HG02759 (cell line): Measurements from ENCODE around the gene RBM48.
"Not testable (repeated sequence)": the region's sequence is repeated elsewhere in the genome, so short reads cannot be mapped to it uniquely, and the experiment has no call there.

Source experiments
- ATAC-seq: cut with Tn5 transposase; IDR thresholded peaks from one replicate; pipeline ENCODE4 v1.9.1; 2021; ENCODE audit warnings: mild to moderate bottlenecking, moderate library complexity; ENCODE audit not compliant: unreplicated experiment

RBM48 gene

DNA sequence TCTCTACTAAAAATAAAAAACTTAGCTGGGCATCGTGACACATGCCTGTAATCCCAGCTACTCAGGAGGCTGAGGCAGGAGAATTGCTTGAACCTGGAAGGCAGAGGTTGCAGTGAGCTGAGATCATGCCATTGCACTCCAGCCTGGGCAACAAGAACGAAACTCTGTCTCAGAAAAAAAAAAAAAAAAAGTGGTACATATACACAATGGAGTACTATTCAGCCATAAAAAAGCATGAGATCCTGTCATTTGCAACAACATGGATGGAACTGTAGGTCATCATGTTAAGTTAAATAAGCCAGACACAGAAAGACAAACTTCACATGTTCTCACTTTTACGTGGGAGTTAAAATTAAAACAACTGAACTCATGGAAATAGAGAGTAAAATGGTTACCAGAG is 14.9 kb downstream of the RBM48 start:
- not testable (repeated sequence) for ATAC-seq

DNA sequence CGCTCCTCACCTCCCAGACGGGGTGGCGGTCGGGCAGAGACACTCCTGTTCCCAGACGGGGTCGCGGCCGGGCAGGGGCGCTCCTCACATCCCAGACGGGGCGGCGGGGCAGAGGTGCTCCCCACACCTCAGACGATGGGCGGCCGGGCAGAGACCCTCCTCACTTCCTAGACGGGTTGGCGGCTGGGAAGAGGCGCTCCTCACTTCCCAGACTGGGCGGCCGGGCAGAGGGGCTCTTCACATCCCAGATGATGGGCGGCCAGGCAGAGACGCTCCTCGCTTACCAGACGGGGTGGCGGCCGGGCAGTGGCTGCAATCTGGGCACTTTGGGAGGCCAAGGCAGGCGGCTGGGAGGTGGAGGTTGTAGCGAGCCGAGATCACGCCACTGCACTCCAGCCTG is 16.5 kb downstream of the RBM48 start:
- not testable (repeated sequence) for ATAC-seq

DNA sequence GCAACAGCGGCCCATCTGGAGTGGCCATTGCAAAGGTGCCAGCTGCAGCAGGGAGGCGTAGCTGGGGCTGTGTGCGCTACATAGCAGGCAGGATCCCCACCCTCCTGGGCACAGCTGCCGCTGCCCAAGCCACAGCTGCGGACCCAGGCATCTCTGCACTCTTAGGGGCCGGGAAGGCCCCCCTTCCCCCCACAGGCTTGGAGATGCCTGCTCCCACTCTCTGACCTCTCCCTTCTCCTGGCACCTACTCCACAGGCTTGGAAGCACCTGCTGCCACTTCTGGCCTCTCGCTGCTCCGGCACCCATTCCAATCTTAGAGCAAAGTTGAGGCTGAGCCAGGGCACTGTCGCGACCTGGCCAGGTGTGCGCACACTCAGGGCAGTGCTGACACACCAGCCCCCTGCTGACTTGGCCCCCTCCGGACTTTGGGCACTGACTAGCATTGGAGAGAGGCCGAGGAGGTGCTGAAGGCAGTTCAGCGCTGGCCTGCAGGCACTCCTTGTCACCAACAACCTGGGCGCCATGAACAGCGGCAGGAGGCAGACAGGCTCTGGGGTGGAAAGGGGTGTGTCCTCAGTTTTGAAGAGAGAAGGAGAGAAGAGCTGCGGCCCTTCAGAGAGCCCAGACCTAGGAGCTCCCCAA is 18.4 kb downstream of the RBM48 start:
- no peak for ATAC-seq

DNA sequence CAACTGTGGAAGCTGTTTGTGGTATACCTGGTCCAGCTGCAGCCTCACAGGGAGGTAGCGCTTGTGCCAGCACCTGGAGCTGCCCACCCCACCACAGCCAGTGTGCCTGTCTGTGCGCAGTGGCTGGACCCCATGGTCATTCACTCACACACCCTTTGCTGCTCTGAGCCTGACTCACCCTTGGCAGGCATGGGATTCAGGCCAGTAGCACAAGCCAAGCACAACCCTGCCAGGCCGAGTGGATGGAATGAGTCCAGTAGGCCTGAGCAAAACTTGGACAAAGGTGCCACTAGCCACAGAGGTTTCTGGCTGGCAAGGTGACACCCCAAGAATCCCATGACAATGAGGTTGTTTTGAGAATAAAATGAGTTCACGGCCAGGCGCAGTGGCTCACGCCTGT is 19.0 kb downstream of the RBM48 start:
- no peak for ATAC-seq

DNA sequence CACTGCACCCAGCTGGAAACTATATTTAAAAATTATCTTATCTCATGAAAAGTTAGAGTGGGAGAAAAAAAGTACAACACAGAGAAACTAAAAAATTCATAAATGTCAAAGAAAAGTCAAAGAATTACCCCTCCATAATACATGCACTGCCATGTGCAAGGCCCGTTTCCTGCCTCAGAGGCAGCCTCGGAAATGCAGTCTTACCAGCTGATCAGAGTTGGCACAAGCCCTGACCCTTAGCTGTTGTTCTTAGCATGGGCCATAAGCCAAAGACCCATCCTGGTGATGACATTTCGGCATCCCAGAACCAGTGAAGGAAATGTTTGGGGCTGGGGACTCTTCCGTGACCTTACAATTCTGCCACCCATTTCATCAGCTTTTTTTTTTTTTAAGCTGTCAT is 21.6 kb downstream of the RBM48 start:
- ATAC-seq: no peak

DNA sequence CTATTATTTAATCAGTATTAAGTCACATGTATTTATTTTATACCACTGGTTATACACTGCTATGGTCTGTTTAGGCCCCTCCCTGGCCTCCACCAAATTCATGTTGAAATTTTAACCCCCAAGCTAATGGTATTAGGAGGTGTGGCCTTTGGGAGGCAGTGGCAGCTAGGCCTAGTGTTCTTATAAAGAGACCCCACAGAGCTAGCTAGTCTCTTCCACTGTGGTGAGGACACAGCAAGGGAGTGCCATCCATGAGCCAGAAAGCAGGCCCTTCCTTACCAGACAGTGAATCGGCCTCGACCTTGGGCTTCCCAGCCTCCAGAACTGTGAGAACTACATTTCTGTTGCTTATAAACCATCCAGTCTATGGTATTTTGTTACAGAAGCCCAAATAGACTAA is 28.7 kb downstream of the RBM48 start:
- ATAC-seq: no peak

DNA sequence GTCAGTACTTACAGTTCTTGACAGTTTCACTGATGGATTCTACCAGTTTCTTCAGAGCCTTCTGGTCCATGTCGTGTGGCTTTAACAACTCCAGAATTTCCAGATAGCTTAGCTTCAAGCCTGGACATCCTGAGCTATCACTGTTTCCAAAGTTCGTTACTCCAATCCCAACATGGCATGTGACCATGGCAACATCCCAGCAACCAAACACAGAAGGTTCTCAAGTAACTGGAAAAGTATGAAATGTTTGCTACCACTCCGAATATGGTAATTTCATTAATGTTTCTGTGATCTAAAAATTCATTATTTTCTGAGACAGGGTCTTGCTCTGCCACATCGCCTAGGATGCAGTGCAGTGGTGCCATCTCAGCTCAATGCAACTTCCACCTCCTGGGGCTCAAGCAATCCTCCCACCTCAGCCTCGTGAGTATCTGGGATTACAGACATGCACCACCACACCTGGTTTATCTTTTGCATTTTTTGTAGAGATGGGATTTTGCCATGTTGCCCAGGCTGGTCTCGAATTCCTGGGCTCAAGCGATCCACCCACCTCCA is 29.3 kb downstream of the RBM48 start:
- no peak for ATAC-seq

DNA sequence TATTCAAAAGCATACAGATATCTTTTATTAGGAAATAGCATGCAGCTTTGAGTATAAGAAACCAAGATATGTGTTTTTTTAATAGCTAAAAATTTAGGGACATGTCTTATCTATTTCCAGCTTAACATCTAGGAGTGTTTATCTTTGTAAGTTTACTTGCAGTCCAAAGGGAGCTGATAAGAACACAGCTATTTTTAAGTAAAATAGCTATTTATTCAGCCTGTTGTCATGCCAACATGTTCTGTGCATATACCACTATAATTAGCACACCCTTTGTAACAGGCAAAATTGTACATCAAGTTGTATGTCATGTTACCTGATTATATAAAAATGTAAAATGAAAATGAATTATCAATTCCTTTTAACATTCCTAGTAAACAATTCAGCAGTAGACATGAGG is 32.0 kb downstream of the RBM48 start:
- ATAC-seq: no peak

DNA sequence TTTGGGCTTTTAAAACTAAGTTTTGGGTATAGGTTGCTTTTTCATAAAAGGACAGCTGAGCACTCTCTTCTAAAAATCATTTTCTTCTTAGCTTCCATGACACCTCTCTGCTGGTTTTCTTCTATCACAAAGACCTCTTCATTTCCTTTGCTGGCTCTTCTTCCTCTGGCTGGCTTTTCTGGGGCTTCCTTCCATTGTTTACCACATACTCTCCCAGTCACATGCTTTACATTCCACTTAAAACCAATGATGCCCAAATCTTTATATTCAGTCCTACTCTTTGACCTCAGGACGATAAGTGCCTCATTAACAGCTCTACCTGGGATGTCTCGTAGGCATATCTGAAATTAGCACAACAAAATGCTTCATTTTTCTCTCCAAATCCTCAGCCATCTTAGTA is 34.8 kb downstream of the RBM48 start:
- ATAC-seq: no peak

DNA sequence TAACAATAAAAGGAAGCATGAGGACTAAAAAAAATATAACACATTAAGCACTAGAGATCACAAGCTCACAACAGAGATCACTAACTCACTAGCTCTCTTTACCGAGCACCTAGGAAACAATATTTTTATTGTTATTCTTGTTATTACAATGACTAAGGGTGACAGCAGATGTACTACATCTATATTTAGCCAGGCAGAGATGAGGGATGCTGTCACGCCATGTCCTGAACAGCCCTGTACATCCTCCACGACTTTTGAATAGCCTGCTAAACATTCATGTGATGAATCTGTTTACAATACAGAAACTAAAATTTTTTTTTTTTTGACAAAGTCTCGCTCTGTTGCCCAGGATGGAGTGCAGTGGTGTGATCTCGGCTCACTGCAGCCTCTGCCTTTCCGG is 38.9 kb downstream of the RBM48 start:
- no peak for ATAC-seq

DNA sequence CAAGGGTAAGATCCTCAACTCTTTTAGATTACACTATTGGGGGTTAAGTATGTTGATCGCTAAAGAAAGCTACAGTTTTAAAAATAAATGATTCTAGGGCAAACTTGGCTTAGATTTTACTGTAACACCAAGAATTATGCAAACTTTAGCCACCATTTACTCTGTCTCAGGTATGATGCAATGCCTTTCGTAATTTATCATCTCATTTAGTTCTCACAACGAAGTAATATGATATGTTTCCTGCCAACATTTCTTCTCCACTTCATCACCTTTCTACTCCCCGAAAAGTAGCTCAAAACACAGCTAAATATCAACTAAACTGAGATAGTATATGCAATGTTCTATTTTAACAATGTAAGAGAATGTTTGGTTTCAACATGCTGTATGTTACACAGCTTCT is 40.5 kb downstream of the RBM48 start:
- no peak for ATAC-seq

DNA sequence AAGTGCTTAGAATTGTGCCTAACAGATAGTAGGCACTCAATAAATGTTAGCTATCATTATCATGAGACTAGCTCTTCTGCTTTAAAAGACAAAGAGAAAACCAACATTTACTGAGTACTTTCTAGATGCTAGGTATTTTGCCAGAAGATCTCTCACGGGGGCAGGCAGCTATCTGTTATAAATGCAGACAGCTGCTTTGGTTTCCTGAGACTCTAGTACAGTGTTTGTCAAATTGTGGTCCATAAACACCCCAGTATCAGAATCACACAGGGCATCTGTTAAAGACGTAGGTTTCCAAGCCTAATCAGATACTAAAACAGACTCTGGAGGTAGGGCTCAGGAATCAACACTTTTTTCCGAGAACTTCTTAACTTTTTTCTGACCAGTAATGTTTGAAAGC is 47.7 kb downstream of the RBM48 start:
- no peak for ATAC-seq

DNA sequence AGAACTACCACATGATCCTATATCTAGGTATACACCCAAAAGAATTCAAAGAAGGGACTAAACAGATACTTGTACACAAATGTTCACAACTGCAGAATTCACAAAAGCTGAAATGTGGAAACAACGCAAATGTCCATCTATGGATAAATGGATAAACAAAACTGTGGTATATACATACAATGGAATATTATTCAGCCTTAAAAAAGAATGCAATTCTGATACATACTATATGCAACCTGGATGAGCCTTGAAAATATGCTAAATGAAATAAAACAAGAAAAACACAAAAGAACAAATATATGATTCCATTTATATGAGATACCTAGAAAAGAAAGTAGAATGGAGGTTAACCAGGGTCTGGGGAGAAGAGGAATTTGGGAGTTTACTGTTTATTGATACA is 54.4 kb downstream of the RBM48 start:
- no peak for ATAC-seq

DNA sequence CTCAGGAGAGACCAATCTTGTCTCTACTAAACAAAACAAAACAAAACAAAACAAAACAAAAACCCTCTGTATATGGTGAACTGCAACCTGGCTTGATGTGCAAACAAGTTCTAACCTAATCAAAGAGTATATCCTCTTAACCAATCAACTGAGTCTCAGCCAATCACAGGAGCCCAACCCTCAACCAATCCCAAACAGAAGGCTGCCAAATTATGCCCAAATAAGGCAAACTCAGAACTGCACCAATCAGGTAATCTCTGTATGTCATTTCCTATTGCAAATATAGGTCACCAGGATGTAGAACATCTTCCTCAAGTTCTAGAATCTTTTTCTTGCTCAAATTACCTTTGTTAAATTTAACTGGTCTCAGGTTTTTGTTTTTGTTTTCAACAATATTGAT is 56.4 kb downstream of the RBM48 start:
- ATAC-seq: no peak

DNA sequence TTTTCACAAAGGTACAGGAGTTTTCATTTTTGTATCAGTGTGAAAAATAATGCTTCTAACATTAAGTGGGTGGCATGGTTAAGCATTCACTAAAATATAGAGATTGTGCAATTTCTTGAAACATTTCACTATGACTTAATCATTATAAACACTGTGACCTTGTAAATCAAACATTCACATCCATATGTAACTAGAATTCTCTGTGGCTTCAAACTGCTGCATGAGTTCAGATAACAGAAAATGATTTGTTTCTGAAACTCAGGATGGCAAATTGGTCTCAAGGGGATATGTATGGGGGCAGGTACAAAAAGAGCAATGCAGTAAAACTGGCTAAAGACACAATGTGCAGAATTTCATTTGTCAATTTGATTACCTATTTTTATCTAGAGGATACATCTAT is 57.8 kb downstream of the RBM48 start:
- no peak for ATAC-seq

DNA sequence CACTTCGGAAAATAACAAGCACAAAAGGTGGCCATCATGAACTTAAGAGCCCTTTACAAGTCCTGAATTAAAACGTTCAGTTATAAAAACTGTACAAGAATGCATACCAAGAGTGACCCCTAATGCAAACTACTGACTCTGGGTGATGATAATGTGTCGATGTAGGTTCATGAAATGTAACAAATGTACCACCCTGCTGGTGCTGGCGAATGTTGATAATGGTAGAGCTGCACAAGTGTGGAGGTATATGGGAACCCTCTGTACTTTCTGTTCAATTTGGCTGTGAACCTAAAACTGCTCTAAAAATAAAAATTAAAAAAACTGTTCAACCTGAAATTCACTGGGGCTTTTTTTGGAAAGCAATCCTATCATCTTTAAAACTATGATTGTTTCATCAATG is 58.2 kb downstream of the RBM48 start:
- ATAC-seq: no peak
